NCI-H446 treated with DMSO at 0.1 percent for 48 hours (cell line): ENCODE measurements around the gene HK2.
A peak's percentile ranks its signal among the peaks of the same experiment; 100 is the strongest.
"Not testable (repeated sequence)": the region's sequence is repeated elsewhere in the genome, so short reads cannot be mapped to it uniquely, and the experiment has no call there.

Experiments used
- DNase-seq: peaks from one replicate; lab custom pipeline; 2025; lab: John Stamatoyannopoulos, UW

HK2 gene

DNA sequence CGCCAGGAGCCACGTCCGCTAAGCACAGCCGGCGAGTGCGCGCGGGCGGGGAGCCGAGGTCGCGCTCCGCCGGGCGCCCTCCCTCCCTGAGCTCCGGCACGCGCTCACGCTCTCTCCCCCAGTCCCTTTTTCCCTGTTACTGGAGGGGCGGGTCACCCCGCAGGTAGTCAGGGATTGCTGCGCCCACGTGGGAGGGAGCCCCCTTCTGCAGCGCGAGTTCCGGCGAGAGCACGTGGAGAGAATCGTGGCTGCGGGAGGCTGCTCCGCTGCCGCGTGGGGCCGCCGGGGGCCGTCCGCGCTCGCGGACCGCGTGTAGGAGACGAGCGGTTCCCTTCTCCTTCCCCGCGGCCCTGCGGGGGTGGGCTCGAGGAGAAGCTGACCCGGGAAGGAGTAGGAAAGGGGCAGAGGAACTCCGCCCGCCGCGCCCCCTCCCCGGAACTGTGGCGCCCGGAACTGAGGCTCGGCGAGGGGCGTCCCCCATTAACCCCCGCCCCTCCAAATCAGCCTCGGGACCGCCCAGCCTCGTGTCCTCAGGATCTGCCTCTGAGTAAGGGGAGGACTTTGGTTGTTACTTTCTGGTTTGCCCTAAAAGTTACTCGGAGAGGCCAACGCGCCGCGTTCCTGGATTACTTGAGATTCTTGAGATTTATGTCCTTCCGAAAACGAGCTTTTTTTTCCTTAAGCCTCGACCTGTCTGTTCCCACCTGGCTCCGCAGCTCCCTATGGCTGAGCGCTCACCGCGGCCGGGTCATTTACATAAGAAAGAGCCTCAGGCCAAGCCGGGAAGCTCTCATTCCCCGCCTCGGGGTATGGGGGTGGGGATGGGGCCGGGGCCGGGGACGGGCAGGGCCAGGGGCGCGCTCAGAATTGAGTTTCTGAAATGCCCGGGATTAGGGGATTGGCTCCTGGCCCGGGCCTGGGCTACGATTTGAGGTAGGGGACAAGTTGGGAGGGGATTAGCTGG is 1.1 kb downstream of the HK2 start:
- DNase-seq: peak; percentile 22

DNA sequence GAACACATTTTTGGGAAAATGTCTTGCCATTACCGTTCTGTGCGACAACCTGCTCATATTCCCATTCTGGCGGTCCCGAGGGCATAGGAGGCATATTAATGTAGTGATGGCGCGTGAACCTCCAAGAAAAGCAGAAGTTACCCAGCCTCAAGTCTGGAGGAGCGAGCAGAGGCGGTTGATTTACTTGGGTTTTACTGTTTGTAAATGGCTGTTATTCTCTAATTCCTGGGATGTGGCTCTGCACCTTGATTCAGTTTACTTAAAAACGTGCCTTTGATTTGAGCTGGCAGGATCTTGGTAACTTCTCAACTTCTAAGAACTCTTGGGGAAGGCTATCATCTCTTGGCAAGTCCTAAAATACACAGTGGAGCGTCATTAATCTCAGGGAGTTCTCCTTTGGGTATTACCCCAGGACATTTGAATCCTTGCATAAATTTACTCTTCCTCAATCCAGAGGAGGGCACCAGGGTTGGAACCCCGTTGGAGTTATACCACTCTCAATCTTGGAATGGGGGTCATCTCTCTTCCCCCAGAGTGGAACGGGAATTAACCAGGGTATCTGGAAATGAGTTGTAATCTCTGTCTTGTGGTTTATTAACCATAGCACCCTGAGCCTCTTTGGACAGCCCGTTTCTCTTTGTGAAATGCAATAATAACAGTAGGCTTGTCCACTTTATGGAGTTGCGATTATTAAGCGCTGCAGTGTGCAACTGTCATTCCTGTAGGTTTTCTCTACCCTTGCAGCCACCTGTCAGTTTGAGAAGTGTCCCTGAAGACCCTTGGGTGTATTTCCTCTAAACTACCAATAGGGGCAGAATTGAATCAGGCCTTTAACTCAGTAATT is 2.1 kb downstream of the HK2 start:
- peak; percentile 38 for DNase-seq

DNA sequence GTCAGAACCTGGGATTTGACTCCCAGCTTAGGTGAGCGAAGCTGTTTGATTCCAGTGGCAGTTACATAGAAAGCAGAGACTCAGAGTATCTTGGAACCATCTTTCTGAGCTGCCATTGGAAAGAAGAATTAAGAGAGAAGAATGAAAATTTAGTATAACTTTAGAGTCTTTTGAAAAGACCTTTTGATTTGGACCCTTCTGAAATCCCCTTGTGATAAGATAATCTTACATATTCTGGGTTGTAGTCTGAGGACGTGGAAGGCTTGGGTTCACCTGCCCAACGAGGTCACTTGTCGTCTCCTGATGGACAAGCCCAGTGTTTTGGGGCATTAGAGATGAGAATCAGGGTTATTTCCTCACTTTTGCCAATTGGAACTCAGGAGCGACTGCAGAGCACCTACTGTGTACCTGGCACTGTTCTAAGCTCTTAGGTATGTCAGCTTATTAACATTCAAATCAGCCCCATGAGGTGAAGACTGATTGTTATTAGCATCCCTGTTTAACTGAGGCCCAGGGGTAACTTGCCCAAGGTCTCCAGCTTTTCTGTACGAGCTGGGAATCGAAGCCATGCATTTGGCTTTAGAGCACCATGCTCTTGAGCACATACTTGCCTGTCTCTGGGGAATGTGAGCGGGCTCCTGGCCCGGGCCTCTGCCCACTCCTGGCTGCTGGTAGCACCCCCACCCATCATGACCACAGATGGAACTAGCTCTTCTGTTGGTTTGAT is 2.9 kb downstream of the HK2 start:
- DNase-seq: peak; percentile 47

DNA sequence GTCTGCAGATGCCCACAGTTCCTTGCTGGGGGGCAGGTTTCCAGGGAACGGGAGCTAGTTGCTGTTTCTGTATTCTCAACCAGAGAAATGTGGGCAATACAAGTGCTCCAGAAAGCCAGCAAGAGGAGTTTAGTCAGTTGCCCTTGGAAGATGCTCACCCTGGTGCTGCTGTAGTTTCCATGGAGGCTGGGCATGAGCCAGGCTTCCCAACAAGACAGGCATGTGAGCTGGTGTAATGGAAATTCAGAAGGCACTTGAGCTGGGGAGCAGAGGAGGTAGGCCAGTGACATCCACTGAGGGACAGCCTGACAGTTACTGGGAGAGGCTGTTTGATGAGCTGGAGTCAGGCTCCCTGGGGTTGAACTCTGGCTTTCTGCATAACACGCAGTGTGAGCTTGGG is 7.7 kb downstream of the HK2 start:
- no peak for DNase-seq

DNA sequence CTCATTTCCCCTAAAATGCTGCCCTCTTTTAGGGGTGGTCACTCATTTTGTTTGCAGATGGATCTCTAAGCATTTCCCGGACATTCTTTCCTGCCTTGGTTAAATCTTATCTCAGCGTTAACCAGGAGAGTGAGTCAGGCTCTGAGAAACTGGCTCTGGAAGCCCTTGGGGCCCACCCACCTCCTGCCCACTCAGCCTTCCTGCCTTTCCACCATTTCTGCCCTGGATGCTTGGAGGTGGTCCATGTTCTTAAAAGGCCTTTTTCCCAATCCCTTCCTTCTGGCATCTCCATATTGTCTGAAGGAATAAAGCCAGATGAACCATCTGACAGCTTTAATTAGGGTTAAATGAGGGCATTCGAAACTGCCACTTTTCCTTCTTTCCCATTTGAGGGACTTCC is 9.5 kb downstream of the HK2 start:
- DNase-seq: peak; percentile 2

DNA sequence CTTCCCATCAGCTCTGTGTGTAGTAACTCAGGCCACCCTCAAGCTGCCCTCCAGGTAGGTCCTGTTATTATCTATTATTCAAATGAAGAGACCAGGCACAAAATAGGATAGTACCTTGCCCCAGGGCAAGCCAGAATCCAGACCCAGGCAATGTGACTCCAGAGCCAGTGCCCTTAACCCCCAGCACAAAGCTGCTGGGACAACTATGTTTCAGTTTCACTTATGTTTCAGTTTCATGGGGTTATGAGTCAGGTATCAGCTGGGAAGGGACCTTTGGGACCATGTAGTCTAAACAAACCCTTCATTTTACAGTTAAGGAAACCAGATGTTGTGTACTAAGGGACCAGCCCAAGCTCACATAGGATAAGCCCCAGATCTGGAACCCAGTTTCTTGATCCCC is 10.0 kb downstream of the HK2 start:
- DNase-seq: no peak

DNA sequence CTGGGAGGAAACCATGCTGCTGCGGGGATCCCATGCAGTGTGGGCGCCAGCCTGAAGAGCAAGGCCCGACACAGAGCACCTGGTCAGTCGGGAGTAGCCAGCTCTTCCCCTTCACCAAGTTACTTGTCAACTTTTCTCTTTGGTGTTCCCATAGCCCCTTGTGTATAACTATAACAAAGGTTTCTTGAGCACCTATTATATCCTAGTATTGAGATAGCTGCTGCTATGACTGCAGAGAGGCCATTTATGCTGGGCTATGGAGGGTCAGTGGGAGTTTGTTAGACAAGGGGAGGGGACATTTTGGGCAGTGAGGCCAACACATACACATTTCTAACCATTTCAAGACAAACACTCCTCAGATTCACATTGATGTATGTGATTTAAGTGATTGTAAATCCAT is 10.8 kb downstream of the HK2 start:
- DNase-seq: no peak

DNA sequence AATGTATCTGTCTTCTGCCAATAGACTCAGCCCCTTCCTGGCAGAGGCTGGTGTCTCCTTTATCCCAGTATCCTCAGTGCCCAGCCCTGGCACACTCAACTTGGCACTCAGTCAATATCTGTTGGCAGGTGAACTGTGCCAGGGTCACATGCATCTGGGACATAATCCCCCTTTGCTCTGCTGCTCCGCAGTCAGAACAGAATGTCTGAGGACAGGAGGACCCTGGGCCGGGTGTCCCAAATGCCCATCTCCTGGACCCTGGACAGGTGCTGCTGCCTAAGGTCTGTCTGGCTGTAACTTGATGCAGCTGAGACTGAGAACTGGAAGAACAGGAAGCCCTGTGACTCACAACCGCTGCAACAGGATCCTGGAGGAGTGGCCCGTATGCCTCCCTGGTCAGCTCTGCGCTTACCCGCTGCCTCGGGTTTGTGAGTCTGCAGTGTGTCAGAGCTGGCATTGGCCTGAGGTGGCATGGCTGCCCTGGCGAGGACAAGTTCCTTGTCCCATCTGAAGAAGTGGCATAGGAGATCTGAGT is 11.4 kb downstream of the HK2 start:
- peak; percentile 70 for DNase-seq

DNA sequence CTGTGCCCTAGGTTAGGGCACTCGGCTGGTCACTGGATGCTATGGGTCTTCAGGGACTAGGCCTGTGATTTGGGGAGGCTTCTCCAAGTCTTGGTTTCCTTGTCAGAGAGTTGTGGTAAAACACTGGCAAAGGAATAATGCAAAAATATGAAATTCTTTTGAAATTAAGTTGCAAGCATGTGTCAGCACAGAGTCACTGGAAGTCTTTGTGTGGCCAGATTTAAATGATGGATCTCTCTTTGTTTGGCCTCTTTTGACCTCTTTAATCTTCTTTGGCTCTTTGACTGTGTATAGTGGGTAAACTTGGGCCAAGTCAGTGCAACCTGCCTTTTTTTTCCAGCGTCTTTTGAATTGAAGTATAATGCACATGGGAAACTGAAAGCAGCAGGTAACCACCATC is 12.1 kb downstream of the HK2 start:
- no peak for DNase-seq

DNA sequence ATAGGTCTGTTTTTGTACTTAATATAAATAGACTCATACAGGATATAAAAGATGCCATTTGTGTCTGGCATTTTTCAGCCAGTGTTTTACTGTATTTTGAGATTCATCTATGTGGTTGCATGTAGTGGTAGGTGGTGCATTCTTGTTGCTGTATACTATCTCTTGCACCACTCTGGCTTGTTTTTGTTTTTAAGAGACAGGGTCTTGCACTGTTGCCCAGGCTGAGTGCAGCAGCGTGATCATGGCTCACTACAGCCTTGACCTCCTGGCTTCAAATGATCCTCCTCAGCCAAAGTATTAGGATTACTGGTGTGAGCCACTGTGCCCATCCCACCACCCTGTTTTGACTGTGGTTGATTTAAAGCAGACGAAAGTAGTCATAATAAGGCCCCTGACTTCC is 12.6 kb downstream of the HK2 start:
- DNase-seq: no peak

DNA sequence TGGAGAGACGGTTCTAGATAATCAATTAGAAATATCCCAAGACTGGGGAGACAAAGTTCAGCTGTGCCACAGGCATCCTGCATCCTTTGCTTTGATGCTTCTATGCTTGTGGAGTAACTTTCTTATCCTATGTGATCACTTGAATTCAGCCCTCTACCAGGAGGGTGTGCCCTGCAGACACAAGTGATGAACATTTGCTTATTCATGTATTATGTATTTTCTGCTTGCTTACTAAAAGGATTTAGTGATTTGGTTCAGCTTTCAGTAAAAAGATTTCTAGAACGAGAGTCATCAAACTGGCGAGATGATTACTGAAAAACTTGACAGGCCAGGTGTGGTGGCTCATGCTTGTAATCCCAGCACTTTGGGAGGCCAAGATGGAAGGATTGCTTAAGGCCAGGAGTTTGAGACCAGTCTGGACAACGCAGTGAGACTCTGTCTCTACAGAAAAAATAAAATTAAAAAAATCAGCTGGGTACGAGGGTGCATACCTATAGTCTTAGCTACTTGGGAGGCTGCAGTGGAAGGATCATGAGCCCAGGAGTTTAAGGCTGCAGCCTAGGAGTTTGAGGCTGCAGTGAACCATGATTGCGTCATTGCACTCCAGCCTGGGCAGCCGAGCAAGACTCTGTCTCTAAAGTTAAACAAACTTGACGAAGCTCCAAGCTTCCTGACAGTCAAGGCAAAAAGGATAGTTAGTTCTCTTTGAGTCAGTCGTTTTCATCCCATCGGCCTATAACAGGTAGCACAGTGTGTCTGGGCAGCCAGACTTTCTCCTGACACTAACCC is 13.3 kb downstream of the HK2 start:
- DNase-seq: no peak

DNA sequence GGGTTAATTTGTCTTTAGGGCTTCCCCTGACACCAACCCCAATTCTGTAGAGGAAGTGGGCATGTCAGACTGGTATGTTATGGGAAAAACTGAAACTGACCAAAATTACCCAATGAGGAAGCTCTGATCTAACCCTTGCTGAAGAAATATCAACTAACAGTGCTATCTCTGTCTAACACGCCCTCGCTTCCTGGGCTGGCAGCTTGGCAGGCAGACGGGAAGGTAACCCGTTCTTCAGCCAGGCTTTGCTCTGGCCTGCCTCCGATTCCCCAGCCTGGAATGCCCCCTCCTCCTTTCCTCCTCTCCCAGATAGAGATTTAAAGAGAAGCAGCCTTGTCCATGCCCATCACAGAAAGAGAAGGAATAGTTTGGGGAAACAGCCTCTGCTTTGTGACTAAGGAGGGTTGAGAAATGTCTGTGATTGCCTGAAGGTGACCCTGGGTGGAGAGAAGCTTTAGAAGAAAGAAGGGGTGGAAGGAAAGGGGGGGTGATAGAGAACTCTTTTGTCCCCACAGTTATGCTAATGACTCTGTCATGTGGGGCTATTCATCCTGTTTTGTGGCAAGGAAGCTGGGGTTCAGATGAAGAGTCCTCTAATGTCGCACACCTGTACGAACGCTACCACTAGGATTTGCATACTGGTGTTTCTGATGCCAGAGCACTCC is 15.4 kb downstream of the HK2 start:
- DNase-seq: no peak

DNA sequence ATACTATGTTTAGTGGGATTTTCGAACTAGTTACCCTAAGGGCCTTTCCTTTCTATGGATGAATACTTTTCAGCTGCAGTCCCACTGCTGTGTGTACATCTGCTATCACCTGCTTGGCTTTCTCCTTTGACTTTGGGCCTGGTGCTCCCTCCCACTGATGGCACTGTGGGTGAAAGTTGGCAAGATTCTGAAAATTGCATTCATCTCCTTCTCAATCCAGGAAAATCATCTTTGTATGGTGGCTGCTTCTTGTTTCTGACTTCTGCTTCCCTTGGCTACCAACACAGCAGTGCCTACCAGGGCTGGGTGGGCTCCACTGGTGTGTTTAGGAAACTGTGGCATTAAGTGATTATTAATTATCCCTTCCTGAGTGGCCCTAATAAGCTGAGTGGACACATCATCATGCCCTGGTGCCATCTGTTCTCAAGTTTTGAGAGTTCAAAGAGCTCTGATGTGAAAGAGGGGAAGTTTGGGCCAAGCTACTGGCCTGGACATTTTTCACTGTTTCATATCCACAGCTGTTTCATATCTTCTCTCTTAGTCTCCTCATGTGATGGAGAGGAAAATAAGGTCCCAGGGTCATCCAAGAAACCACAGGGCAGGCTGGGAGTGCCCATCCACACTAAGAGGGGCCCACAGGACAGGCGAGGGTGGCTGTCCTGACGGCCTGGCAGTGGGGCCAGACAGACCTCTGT is 16.7 kb downstream of the HK2 start:
- no peak for DNase-seq

DNA sequence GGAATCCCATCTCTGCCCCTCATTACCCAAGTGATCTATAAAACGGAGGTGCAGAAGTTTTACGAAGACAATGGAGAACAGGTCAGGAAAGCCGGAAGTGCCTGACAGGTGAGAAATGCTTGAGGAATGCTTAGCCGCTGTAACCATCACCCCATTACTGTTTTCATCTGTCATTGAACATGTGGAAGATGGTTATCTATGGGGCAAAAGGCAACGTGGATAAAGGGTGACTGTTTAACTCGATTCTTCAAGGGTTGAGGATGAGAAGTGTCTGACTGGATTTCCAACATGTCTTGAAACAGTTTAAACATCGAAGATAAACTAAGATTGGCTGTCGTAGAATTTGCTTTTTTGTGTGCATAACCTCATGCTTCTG is 17.3 kb downstream of the HK2 start:
- DNase-seq: no peak

DNA sequence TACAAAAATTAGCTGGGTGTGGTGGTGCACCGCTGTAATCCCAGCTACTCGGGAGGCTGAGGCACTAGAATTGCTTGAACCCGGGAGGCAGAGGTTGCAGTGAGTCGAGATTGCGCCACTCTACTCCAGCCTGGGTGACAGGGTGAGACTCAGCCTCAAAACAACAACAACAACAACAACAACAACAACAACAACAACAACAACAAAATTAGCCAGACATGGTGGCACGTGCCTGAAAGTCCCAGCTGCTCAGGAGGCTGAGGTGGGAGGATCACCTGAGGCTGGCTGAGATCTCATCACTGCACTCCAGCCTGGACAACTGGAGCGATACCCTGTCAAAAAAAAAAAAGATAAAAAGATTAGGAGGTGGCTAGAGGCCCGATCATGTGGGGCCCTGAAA is 19.4 kb downstream of the HK2 start:
- not testable (repeated sequence) for DNase-seq

DNA sequence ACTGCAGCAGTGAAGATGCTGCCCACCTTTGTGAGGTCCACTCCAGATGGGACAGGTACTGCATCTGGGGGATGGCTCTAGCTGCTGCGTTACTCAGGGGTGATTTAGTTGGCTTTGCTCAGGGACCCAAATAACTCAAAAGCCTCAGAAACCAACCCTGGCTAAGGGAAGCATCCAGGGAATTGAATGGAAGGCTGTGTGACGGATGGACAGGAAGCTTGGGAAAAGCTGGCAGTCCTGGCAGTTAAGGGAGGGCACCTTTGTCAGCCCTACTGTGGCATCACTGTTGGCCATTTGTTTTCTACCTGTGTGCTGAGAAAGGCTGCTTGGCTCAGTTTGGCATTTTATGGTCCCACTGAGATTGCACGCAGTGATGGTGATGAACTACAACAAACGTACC is 20.5 kb downstream of the HK2 start:
- no peak for DNase-seq

DNA sequence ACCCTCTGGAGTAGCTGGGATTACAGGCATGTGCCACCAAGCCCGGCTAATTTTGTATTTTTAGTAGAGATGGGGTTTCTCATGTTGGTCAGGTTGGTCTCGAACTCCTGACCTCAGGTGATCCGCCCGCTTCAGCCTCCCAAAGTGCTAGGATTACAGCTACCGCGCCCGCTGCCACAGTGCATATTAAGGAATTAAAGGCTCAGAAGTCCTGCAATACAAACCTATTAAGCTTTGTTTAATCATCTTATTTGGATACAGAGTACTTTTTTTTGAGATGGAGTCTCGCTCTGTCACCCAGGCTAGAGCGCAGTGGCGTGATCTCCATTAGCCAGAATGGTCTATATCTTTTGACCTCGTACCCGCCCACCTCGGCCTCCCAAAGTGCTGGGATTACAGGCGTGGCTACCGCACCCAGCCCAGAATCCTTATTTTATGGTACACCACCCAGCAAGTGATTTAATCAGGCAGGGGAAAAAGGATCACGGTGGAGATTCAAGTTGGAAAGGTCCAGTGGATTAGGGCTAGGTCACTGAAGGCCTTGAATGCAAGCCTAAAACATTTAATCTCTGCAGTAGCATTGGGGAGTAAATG is 21.3 kb downstream of the HK2 start:
- not testable (repeated sequence) for DNase-seq

DNA sequence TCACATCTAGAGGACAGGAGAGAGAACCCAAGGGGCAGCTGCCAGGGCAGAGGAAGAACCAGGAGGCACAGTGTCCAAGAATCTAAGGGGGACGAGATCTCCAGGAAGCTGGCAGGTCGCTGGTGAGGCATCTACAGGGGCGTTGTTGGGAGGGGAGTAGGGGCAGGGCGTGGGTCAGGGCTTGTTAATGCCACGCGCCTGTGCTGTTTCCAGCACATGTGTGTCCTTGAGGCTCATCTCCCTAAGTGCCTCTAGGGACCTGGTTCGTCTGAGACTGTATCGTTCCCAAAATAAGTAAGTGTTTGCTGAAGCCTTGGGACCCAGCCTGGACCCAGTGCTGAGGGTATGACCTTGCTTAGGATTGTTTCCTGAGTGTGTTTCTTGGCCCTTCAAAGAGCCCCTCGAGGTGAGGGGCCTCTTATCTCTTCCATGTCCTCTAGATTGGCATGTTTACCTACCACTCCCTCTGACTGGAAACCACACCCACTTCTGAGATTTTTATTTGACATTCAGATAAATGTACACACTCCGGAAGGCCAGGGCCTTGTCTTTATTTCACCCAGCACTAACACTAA is 22.2 kb downstream of the HK2 start:
- DNase-seq: no peak

DNA sequence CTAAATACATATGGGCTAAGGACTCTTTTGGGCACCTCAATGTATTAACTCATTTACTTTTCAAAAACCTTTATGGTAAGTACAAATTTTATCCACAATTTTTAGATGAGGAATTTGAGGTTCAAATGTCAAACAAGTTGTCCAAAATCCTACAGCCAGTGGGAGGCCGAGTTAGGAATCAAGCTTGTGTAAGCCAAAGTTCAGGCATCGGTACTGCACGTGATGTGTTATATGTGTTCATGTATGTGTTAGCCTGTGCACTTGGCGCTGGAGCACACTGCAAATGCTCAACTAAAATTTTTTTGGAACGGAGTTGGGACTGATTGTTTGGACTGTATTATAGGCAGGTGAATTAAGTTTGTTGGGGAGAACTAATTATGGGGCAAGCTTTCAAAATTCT is 22.7 kb downstream of the HK2 start:
- no peak for DNase-seq
